ENCODE measurements around the gene DEAF1. TPM values are rescaled to one million over a fixed set of nuclear protein-coding genes. Genes with fewer than 3 reads are reported as not detected.

Gene DEAF1
- total and polyA plus RNA-seq, 2 of the 13 experiments (the other 11 are each of a cell fraction or from before 2014, with no cell fraction given): 22.3 to 29.6 TPM

- no peak for TF ChIP-seq ZNF512B (CRISPR knock-in tag; IDR thresholded peaks at IDR 0.05; ENCODE audit: borderline replicate concordance)
- peak; percentile 54; the same call in 1 of the 2 replicates for TF ChIP-seq MEF2D (CRISPR knock-in tag; IDR thresholded peaks at IDR 0.05)
- TF ChIP-seq MLX (CRISPR knock-in tag; IDR thresholded peaks at IDR 0.05): no peak
- TF ChIP-seq ZNF710 (CRISPR knock-in tag; IDR thresholded peaks at IDR 0.05; ENCODE audit: borderline replicate concordance): peak; percentile 18; the same call in 1 of the 2 replicates
- peak; percentile 21; the same call in 1 of the 2 replicates for TF ChIP-seq NFKB2 (CRISPR knock-in tag; IDR thresholded peaks at IDR 0.05; ENCODE audit: borderline replicate concordance)
- peak in 1 of 2 experiments; percentile 32; a peak in 2 of 4 replicates for TF ChIP-seq POLR2A (IDR thresholded peaks at IDR 0.05; ENCODE audit: insufficient read depth in 1 of 2, low read depth in 2 of 2, low read length in 2 of 2)
- TF ChIP-seq ZNF205 (CRISPR knock-in tag; IDR thresholded peaks at IDR 0.05): no peak
- TF ChIP-seq ZNF337 (CRISPR knock-in tag; IDR thresholded peaks at IDR 0.05; ENCODE audit: borderline replicate concordance, low read depth): peak; percentile 13; the same call in 1 of the 2 replicates
- TF ChIP-seq ZNF552 (CRISPR knock-in tag; IDR thresholded peaks at IDR 0.05; ENCODE audit: borderline replicate concordance): 0 out of 2 replicates have a peak, but pooled peaks have one; percentile 57
- TF ChIP-seq CHD2 (IDR thresholded peaks at IDR 0.05; ENCODE audit: low read depth, low read length): no peak
- peak; percentile 99 for TF ChIP-seq ZNF142 (CRISPR knock-in tag; IDR thresholded peaks at IDR 0.05)
- TF ChIP-seq ZSCAN5A (CRISPR knock-in tag; IDR thresholded peaks at IDR 0.05; ENCODE audit: borderline replicate concordance): 0 out of 2 replicates have a peak, but pooled peaks have one; percentile 29
- TF ChIP-seq ZNF253 (CRISPR knock-in tag; IDR thresholded peaks at IDR 0.05; ENCODE audit: borderline replicate concordance): 0 out of 2 replicates have a peak, but pooled peaks have one; percentile 74
- no peak for TF ChIP-seq KLF6 (CRISPR knock-in tag; IDR thresholded peaks at IDR 0.05)
These were observed 671 bp upstream of the DEAF1 start, which contains the start of gene TMEM80 (continued) for GRCh38 chr11:695538-696248.
